Activated CD8-positive, alpha-beta memory T cell treated with anti-CD3 and anti-CD28 coated beads, Interleukin-2, amount 10 ng/mL, durations not matched to agents 7 days and 5 days (primary cell): ENCODE results near the gene MBD2. TPM values are rescaled to one million over a fixed set of nuclear protein-coding genes. Genes with fewer than 3 reads are reported as not detected.
"Not testable (repeated sequence)": the region's sequence is repeated elsewhere in the genome, so short reads cannot be mapped to it uniquely, and the experiment has no call there.

Source experiments
- ATAC-seq: fragments of 150-1000 bp; cut with Tn5 transposase; one replicate; pipeline ENCODE4 v1.10.0; 2021; ENCODE audit warnings: moderate library complexity
- CTCF ChIA-PET: fragments of 350-600 bp; sonication (Branson Sonifier 250); formaldehyde crosslinking; loops from one replicate; lab custom pipeline; 2021; ENCODE audit warnings: antibody characterized with exemption; lab: Charles Lee
- DNase-seq: peaks from one replicate; pipeline ENCODE4 v3.0.0-alpha.2; 2020
- H3K27ac Mint-ChIP-seq: one replicate; pipeline ENCODE4 v1.8.0; 2021; ENCODE audit warnings: mild to moderate bottlenecking, mixed read lengths
- H3K27me3 Mint-ChIP-seq: one replicate; pipeline ENCODE4 v1.8.0; 2021; ENCODE audit warnings: mixed read lengths
- H3K36me3 Mint-ChIP-seq: one replicate; pipeline ENCODE4 v1.8.0; 2021; ENCODE audit warnings: mild to moderate bottlenecking, mixed read lengths
- H3K4me1 Mint-ChIP-seq: one replicate; pipeline ENCODE4 v1.8.0; 2021; ENCODE audit warnings: mixed read lengths
- H3K4me3 Mint-ChIP-seq: one replicate; pipeline ENCODE4 v1.8.0; 2021; ENCODE audit warnings: mild to moderate bottlenecking, moderate library complexity, mixed read lengths
- H3K9me3 Mint-ChIP-seq: one replicate; pipeline ENCODE4 v1.8.0; 2022; ENCODE audit warnings: low read depth, mixed read lengths
- total RNA-seq, 2 experiments: library from RNA; stranded (reverse); gene quantifications; one replicate each; pipeline ENCODE4 v1.2.3, GENCODE V29; 2021

The MBD2 gene
- total RNA-seq, 2 experiments from 2014 or later: 148 to 178 TPM

DNA sequence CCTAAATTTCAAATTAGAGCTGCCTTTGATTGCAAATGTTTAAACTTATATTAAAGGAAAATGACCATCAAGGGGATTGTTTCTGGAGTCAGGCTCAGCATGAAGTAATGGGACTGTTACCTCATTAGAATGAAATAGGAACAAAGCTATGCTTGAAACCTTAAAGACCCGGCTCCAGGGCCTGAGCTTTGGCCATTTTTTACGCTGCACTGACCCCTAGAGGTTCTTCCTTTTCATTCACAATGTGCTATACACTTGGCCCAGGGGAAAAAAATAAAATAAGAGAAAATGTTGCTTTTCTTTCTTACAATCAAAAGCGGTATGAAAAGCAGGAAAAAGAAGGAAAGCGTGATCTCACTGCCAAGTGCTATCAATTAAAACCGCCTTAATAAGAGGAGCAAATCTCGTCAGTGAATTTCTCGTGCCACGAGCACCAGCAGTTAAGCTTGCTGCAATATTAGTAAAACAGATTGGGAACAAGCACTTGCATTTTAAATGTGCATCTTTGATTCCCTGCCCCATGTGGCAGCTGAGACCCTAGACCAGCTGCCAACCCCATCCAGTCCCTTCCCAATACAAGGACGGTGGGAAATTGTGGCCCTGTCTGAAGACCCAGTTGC lies 96.6 kb downstream of the MBD2 start:
- DNase-seq (peak; percentile 55), ATAC-seq (peak; percentile 53)
- H3K9me3 Mint-ChIP-seq: no peaks in the 10 kb centered on the region
- no peak overlapping the region for H3K27ac Mint-ChIP-seq
- no peaks in the 10 kb centered on the region for H3K27me3 Mint-ChIP-seq
- no peak overlapping the region for H3K4me3 Mint-ChIP-seq
- no peaks in the 10 kb centered on the region for H3K36me3 Mint-ChIP-seq
- peaks cover 29% of the 10 kb centered on the region for H3K4me1 Mint-ChIP-seq
- CTCF ChIA-PET: interaction anchor here (1.0 to 2.6 kb wide), 7 partner anchors 10 to 563 kb away, joined by 3 to 20 read pairs (median 4); no protein-coding TSS in a partner anchor

DNA sequence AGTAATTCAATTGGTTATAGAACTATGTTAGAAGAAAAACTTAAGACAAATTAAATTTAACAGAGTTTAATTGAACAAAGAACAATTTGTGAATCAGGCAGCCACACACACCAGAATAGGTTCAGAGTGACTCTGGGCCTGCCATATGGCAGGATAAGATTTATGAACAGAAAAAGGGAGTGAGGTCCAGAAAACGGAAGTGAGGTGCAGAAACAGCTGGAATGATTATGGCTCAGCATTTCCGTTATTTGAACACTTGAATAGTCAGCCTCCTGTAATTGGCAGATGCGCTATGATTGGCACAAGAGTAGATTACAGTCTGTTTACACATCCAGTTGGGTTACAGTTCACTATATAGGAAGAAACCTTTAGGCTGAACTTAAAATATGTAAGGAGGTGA lies 99.0 kb downstream of the MBD2 start:
- no peak overlapping the region for H3K4me3 Mint-ChIP-seq
- no peaks in the 10 kb centered on the region for H3K27me3 Mint-ChIP-seq
- H3K9me3 Mint-ChIP-seq: no peaks in the 10 kb centered on the region
- ATAC-seq: no peak
- H3K27ac Mint-ChIP-seq: no peak overlapping the region
- DNase-seq: no peak
- CTCF ChIA-PET: no interaction called here
- H3K36me3 Mint-ChIP-seq: no peaks in the 10 kb centered on the region
- peaks cover 27% of the 10 kb centered on the region for H3K4me1 Mint-ChIP-seq

DNA sequence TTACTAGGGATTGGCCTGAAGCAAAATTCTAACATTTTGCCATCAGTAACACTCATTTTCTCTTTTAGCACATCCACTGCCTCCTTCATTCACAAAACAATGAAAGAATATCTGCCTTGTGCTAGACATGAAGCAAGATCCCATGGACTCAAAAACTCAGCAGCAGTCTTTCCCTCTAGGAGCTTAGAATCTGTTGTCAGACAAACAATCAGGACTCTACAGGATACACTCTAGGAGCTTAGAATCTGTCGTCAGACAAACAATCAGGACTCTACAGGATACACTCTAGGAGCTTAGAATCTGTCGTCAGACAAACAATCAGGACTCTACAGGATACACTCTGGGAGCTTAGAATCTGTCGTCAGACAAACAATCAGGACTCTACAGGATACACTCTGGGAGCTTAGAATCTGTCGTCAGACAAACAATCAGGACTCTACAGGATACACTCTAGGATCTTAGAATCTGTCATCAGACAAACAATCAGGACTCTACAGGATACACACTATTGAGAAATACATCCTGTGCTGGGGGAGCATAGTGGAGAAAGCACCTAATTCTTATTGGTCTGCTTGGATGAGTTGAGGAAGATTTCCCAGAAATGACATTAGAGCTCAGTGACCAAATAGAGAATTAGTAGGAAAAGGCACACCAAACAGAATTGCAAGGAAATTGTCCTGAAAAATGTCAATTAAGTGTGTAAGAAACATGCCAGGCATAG lies 100.6 kb downstream of the MBD2 start:
- CTCF ChIA-PET, H3K36me3 Mint-ChIP-seq, DNase-seq, ATAC-seq, H3K9me3 Mint-ChIP-seq, H3K27ac Mint-ChIP-seq, H3K4me3 Mint-ChIP-seq, H3K27me3 Mint-ChIP-seq: not testable (repeated sequence)
- H3K4me1 Mint-ChIP-seq: peaks cover 14% of the 10 kb centered on the region

DNA sequence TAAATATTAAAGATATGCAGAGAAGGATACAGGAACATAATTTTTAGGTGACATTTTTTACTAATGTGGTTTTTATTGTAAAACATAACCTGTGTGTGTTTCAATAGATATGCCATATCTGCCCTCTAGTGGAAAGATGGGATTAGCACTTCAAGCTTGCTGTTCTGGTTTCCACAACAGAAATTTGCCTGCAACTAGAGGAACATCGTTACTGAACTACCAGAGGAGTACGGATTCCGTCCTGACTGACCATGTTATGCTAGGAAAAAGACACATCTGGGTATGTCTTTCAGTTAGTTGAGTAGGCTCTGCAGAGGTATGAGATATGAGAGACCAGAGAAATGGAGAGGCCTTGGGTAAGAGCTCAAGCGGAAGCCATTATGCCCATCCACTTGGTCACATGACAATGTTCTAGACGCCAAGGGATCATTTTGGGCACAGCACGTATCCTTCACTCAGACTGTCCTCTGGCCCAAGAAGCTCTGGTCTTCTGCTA lies 104.9 kb downstream of the MBD2 start:
- Mint-ChIP-seq H3K36me3 (no peaks in the 10 kb centered on the region), H3K27ac (no peak overlapping the region), H3K9me3 (no peaks in the 10 kb centered on the region), H3K4me1 (peaks cover 9% of the 10 kb centered on the region), H3K4me3 (no peak overlapping the region), H3K27me3 (no peaks in the 10 kb centered on the region)
- CTCF ChIA-PET: interaction anchor here (0.8 to 4.0 kb wide), 12 partner anchors 8 to 552 kb away, joined by 3 to 20 read pairs (median 4); partner anchors contain the start of genes C18orf54 and STARD6
- ATAC-seq (peak; percentile 75), DNase-seq (no peak)

DNA sequence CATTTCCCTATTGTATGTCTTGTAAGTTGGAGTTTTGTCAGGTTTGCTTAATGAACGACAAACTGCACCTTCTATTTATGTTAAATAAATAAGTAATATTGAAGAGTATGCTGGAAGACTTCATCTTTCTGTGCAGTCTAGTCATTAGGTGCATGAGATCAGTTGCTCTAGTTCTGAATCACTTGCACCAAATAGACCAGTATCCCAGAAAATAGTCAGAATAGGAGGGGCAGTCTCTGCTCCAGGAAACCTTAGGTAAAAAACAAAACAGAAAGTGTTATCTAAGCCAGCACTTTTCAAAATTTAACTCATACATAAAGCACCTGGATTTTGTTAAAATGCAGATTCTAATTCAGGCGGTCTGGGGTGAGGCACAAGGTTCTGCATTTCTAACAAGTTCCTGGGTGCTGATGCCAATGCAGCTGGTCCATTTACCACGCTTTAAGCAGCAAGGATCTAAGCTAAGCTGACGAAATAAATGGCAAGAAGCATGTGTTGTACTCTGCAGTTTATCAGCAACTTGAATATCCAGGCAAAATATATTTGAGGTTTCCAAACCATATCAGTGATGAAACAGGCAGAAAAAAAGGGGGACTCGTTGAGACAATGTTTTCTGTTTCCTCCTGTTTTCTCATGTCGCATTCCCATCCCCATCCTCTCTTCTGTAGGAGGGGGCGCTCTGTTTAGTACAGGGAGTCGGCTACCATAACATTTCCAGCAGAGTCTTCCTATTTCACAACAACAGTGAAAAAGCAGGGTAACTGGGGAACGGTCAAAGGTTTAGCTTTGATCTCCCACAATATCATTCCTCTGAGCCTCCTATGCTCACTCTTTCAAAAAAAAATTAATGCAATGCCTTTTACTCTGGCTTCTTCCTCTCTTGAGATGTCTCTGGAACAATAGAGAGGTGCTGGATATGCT lies 106.4 kb downstream of the MBD2 start:
- Mint-ChIP-seq H3K4me3 (no peak overlapping the region), H3K27ac (no peak overlapping the region), H3K36me3 (no peaks in the 10 kb centered on the region), H3K27me3 (peaks cover 5% of the 10 kb centered on the region), H3K4me1 (peaks cover 9% of the 10 kb centered on the region), H3K9me3 (no peaks in the 10 kb centered on the region)
- ATAC-seq: peak; percentile 30
- no peak for DNase-seq
- CTCF ChIA-PET: interaction anchor here (1.0 to 4.0 kb wide), 5 partner anchors 10 to 551 kb away, joined by 3 to 20 read pairs (median 4); no protein-coding TSS in a partner anchor

DNA sequence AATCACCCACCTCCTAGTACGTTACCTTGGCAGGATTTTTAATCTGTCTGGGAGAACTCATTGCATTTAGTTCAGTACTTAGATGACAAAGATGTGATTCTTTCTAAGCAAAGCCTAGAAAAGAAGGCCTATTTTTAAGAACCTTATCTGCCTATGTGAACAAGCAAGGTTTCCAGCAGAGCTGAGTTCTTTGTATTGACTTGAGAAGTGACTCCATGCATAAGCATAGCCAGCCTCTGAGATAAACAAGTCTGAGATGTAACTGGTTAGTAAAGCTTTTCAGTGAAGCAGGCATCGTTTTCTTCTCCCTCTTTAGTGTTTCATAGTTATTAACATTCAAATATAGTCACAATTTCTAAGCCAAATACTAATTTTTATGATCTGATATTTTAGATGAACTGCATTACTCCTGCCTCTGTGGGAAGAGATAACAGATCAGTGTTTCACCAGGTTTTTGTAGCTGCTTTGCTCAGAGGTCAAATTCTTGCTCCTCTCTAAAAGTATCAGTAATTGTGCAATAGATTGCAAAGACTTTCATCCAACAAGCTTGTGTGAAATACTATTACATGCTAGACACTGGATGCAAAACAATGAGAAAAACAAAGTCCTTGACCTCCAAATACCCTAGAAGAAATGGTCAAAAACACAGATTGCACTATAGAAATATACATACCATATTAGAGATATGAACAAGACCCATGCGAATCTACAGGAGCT lies 107.8 kb downstream of the MBD2 start:
- Mint-ChIP-seq H3K4me1 (peaks cover 9% of the 10 kb centered on the region), H3K27ac (no peak overlapping the region), H3K4me3 (no peak overlapping the region), H3K36me3 (no peaks in the 10 kb centered on the region), H3K9me3 (no peaks in the 10 kb centered on the region), H3K27me3 (peaks cover 13% of the 10 kb centered on the region)
- no peak for DNase-seq
- no peak for ATAC-seq
- CTCF ChIA-PET: interaction anchor here (1.0 to 4.0 kb wide), 3 partner anchors 11 to 417 kb away, joined by 3 to 20 read pairs (median 3); no protein-coding TSS in a partner anchor

DNA sequence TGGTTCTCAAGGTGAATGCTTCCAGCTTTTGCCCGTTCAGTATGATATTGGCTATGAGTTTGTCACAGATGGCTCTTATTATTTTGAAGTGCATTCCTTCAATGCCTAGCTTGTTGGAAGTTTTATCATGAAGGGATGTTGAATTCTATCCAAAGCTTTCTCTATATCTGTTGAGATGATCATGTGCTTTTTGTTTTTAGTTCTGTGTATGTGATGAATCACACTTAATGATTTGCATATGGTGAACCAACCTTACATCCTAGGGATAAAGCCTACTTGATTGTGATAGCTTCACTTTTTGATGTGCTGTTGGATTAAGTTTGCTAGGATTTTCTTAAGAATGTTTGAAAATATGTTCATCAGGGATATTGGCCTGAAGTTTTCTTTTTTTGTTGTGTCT lies 112.1 kb downstream of the MBD2 start:
- H3K9me3 Mint-ChIP-seq: no peaks in the 10 kb centered on the region

DNA sequence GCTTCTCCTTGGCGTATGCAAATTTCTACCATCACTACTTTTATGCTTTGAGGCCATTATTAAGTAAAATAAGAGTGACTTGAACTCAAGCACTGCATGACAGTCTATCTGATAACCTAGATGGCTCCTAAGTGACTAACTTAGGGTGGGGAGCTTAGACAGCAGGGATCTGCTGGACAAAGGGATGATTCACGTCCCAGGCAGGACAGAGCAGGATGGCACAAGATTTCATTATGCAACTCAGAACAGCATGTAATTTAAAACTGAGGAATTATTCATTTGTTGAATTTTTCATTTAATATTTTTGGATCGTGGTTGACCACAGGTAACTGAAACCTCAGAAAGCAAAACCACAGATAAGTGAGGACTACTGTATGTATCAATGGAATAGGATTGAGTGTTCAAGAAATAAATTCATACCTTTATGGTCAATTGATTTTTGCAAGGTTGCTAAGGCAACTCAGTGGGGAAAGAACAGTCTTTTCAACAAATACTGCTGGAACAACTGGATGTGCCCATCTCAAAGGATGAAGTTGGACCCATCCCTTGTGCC lies 115.3 kb downstream of the MBD2 start:
- Mint-ChIP-seq H3K4me1 (no peaks in the 10 kb centered on the region), H3K4me3 (no peak overlapping the region), H3K36me3 (no peaks in the 10 kb centered on the region), H3K27me3 (peaks cover 17% of the 10 kb centered on the region), H3K27ac (no peak overlapping the region), H3K9me3 (no peaks in the 10 kb centered on the region)
- ATAC-seq (no peak), DNase-seq (no peak)
- CTCF ChIA-PET: no interaction called here

More for the DNA sequence above, 112.1 kb downstream of the MBD2 start:
- DNase-seq (no peak), ATAC-seq (no peak)
- peaks cover 18% of the 10 kb centered on the region for H3K27me3 Mint-ChIP-seq
- H3K4me3 Mint-ChIP-seq: no peak overlapping the region
- H3K27ac Mint-ChIP-seq: no peak overlapping the region
- CTCF ChIA-PET: interaction anchor here (0.7 kb wide), 1 partner anchor 395 kb away, joined by 3 read pairs; no protein-coding TSS in a partner anchor
- peaks cover 1% of the 10 kb centered on the region for H3K4me1 Mint-ChIP-seq
- no peaks in the 10 kb centered on the region for H3K36me3 Mint-ChIP-seq

DNA sequence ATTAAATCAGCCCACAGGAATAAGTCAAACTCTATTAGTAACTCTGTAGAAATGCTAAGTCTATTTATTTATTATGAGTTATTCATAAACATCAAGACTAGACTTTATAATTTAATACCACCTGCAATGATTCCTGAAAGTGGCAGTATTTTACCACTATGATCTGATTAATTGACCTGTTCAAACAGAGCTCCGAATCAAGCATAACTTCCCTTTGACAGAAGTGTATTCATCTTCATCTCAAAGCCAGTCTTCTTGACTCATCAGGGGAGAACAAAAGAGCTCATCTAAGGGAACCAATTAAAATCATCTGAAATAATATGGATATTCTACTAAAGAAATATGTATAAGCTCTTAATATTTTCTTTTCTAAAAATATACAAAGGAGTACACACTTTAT lies 122.3 kb downstream of the MBD2 start:
- no peak overlapping the region for H3K4me3 Mint-ChIP-seq
- ATAC-seq: no peak
- H3K27ac Mint-ChIP-seq: no peak overlapping the region
- no peaks in the 10 kb centered on the region for H3K27me3 Mint-ChIP-seq
- no peak for DNase-seq
- H3K4me1 Mint-ChIP-seq: peaks cover 3% of the 10 kb centered on the region
- no peaks in the 10 kb centered on the region for H3K9me3 Mint-ChIP-seq
- no peaks in the 10 kb centered on the region for H3K36me3 Mint-ChIP-seq
- CTCF ChIA-PET: interaction anchor here (1.2 kb wide), 1 partner anchor 18 kb away, joined by 3 read pairs; no protein-coding TSS in a partner anchor

Other genes with a start within 250 kb of the MBD2 start
- gene POLI, start 44.8 kb upstream of the MBD2 start, total RNA-seq: 10 to 100 TPM; 10.2 to 12.3 TPM
- gene STARD6, start 133.2 kb upstream of the MBD2 start, total RNA-seq: under 1 TPM; 0.20 to 0.61 TPM
- gene C18orf54, start 133.2 kb upstream of the MBD2 start, total RNA-seq: 10 to 100 TPM; 13.9 to 16.4 TPM